D721Med (cell line): ENCODE measurements around the gene EFEMP2.

Experiments
- DNase-seq: peaks from one replicate; pipeline ENCODE4 v3.0.0; 2011; ENCODE audit warnings: low spot score; ENCODE audit not compliant: insufficient read length
- FAIRE-seq: peaks from 2 replicates; lab custom pipeline; 2011; peaks lifted over from hg19 to GRCh38; lab: Jason Lieb, UNC
- CTCF ChIP-seq: IDR thresholded peaks from 2 replicates; pipeline ENCODE4 v1.5.1; 2012; ENCODE audit warnings: mild to moderate bottlenecking, control low read depth; ENCODE audit not compliant: insufficient read depth; ENCODE audit errors: missing control alignments

EFEMP2 gene

GRCh38 chr11:65887723-65888162 lies 15.1 kb upstream of the EFEMP2 start:
- no peak for DNase-seq
- no peak for FAIRE-seq
- TF ChIP-seq CTCF = no peak

- DNase-seq = no peak
- no peak for TF ChIP-seq CTCF
- no peak for FAIRE-seq
Measured at GRCh38 chr11:65886826-65887722, 14.5 kb upstream of the EFEMP2 start.

GRCh38 chr11:65885808-65886536 lies 13.4 kb upstream of the EFEMP2 start:
- no peak for DNase-seq
- no peak for FAIRE-seq
- TF ChIP-seq CTCF = no peak

- FAIRE-seq (no peak), DNase-seq (no peak)
- no peak for TF ChIP-seq CTCF
Measured at GRCh38 chr11:65885231-65885630, 12.6 kb upstream of the EFEMP2 start.

- FAIRE-seq = no peak
- DNase-seq = peak; percentile 93
- peak; percentile 99 for TF ChIP-seq CTCF
Measured at GRCh38 chr11:65884716-65885092, 12.1 kb upstream of the EFEMP2 start.

GRCh38 chr11:65883786-65884715 lies 11.5 kb upstream of the EFEMP2 start:
- DNase-seq (no peak), FAIRE-seq (no peak)
- TF ChIP-seq CTCF = no peak
